ENCODE data around the gene EXOC4.

DNA sequence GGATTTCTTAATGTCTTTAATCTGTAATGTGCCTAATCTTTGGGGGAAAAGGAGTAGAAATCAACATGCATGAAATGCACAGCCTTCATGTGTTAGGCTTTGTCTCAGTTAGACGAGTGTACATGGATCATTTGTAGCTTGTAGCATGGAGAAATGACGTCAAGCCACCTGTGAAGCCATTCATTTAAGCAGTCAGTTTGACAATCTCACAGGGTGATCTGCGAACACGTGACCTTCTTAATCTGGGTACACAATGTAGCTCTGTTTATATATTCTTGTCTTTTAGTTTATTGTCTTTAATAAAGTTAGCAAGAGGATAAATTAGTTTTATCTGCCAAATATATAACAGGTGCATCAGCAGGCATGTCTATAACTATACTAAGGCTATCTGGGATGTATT lies 522.3 kb downstream of the EXOC4 start:
- TF ChIP-seq, protein P1, sequence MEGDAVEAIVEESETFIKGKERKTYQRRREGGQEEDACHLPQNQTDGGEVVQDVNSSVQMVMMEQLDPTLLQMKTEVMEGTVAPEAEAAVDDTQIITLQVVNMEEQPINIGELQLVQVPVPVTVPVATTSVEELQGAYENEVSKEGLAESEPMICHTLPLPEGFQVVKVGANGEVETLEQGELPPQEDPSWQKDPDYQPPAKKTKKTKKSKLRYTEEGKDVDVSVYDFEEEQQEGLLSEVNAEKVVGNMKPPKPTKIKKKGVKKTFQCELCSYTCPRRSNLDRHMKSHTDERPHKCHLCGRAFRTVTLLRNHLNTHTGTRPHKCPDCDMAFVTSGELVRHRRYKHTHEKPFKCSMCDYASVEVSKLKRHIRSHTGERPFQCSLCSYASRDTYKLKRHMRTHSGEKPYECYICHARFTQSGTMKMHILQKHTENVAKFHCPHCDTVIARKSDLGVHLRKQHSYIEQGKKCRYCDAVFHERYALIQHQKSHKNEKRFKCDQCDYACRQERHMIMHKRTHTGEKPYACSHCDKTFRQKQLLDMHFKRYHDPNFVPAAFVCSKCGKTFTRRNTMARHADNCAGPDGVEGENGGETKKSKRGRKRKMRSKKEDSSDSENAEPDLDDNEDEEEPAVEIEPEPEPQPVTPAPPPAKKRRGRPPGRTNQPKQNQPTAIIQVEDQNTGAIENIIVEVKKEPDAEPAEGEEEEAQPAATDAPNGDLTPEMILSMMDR (IDR thresholded peaks at IDR 0.05): no peak
- TF ChIP-seq POLR2A (IDR thresholded peaks at IDR 0.05) (no peak), POLR2AphosphoS5 (IDR thresholded peaks at IDR 0.05) (no peak)

Data from sigmoid colon (tissue), 4 donors.